K562 (cell line): ENCODE measurements around the gene FAM131C. TPM values are rescaled to one million over a fixed set of nuclear protein-coding genes. Genes with fewer than 3 reads are reported as not detected.
A peak's percentile ranks its signal among the peaks of the same experiment; 100 is the strongest.

Experiments
- ATAC-seq: fragments of 200-7000 bp; cut with Tn5 transposase; 3 replicates; pipeline ENCODE4 v1.9.1; 2020; ENCODE audit warnings: moderate library complexity
- BruUV-seq: library from RNA; stranded (reverse); fragments of 400-500 nt; replicated peaks from 2 replicates; lab custom pipeline; 2021; lab: Mats Ljungman, UMichigan
- CTCF ChIA-PET: fragments of 300-600 bp; formaldehyde crosslinking; extraction: SDS; loops from one replicate; lab custom pipeline; 2021; ENCODE audit warnings: low intra/inter-chr PET ratio; lab: Yijun Ruan, JAX
- POLR2A ChIA-PET: fragments of 300-600, 350-650 bp; sonication (Branson Sonifier 250); formaldehyde crosslinking; extraction: SDS; loops from one replicate; lab custom pipeline; 2021; ENCODE audit warnings: antibody characterized with exemption, inconsistent platforms; lab: Yijun Ruan, JAX
- DNase-seq, 4 experiments: peaks; one replicate each; pipeline versions ENCODE4 v3.0.0 to v3.0.0-alpha.2; 2011 to 2018; ENCODE audit warnings: low spot score in 3 of 4, mixed read lengths in 3 of 4; ENCODE audit errors: extremely low read depth in 1 of 4
- FAIRE-seq: peaks from 2 replicates; lab custom pipeline; 2011; peaks lifted over from hg19 to GRCh38; lab: Jason Lieb, UNC
- H2AFZ ChIP-seq: 2 replicates; pipeline ENCODE4 v1.6.0; 2011; ENCODE audit warnings: low read depth, low read length, control low read depth, inconsistent platforms
- H3K27ac ChIP-seq: fragments of 200-600 bp; 3 replicates; pipeline ENCODE4 v1.8.0; 2011; ENCODE audit warnings: low read depth, mild to moderate bottlenecking, control low read depth, inconsistent platforms, low read length, moderate library complexity, mixed read lengths; ENCODE audit errors: extremely low read depth
- H3K27me3 ChIP-seq, 2 experiments: fragments of 300-600 bp in 1 of 2; 2 replicates in 1 of 2; 3 replicates in 1 of 2; pipeline versions ENCODE4 v1.6.0 to v1.8.0; 2011; ENCODE audit warnings: inconsistent platforms in 2 of 2, low read length in 2 of 2, mild to moderate bottlenecking in 1 of 2, mixed read lengths in 1 of 2, moderate library complexity in 1 of 2; ENCODE audit not compliant: control insufficient read depth in 2 of 2, insufficient read depth in 2 of 2
- H3K36me3 ChIP-seq: fragments of 300-600 bp; 3 replicates; pipeline ENCODE4 v1.8.0; 2011; ENCODE audit warnings: mild to moderate bottlenecking, low read length, inconsistent platforms; ENCODE audit not compliant: control insufficient read depth, insufficient read depth
- H3K4me1 ChIP-seq, 2 experiments: fragments of 200-600 bp in 1 of 2; replicated peaks in 1 of 2; 2 replicates in 1 of 2; 3 replicates in 1 of 2; pipeline versions ENCODE4 v1.5.1 to v1.8.0; 2011; ENCODE audit warnings: inconsistent platforms in 2 of 2, low read length in 2 of 2, mild to moderate bottlenecking in 1 of 2, mixed read lengths in 1 of 2, moderate library complexity in 1 of 2; ENCODE audit not compliant: control insufficient read depth in 2 of 2, insufficient read depth in 2 of 2
- H3K4me2 ChIP-seq: 2 replicates; pipeline ENCODE4 v1.6.1; 2011; ENCODE audit warnings: low read length, control low read depth, inconsistent platforms, mixed read lengths; ENCODE audit not compliant: insufficient read depth
- H3K4me3 ChIP-seq: fragments of 200-600 bp; sonication (generic), shearing (Covaris generic); 2 replicates; pipeline ENCODE4 v1.5.1; 2016; ENCODE audit warnings: control low read depth, inconsistent platforms
- H3K79me2 ChIP-seq: fragments of 200-600 bp; 3 replicates; pipeline ENCODE4 v1.8.0; 2011; ENCODE audit warnings: low read length, inconsistent platforms; ENCODE audit not compliant: control insufficient read depth, insufficient read depth
- H3K9ac ChIP-seq, 2 experiments: 2 replicates each; pipeline versions ENCODE4 v1.6.0 to v1.6.1; 2011; ENCODE audit warnings: low read depth in 2 of 2, low read length in 2 of 2, control low read depth in 1 of 2, inconsistent platforms in 1 of 2, mild to moderate bottlenecking in 1 of 2, mixed read lengths in 1 of 2; ENCODE audit not compliant: insufficient read depth in 1 of 2
- H3K9me1 ChIP-seq: one replicate; pipeline ENCODE4 v1.6.0; 2011; ENCODE audit warnings: inconsistent platforms, mild to moderate bottlenecking, low read length, moderate library complexity; ENCODE audit not compliant: control insufficient read depth, insufficient read depth
- H3K9me3 ChIP-seq: replicated peaks from 2 replicates; pipeline ENCODE4 v1.5.1; 2011; ENCODE audit warnings: low read depth, low read length, inconsistent platforms; ENCODE audit not compliant: control insufficient read depth, insufficient read depth
- H4K20me1 ChIP-seq: replicated peaks from 2 replicates; pipeline ENCODE4 v1.6.1; 2011; ENCODE audit warnings: low read length, inconsistent platforms, mixed read lengths; ENCODE audit not compliant: control insufficient read depth, insufficient read depth
- CBFB ChIP-seq: sonication (generic); formaldehyde crosslinking; IDR thresholded peaks from 2 replicates; pipeline ENCODE4 v1.4.0; 2020; ENCODE audit warnings: mild to moderate bottlenecking, missing genetic modification reagents
- CBX5 ChIP-seq: IDR thresholded peaks from 2 replicates; pipeline ENCODE4 v1.6.1; 2014; ENCODE audit warnings: low read depth, borderline replicate concordance
- ELF2 ChIP-seq: fragments of 250-450 bp; sonication (Bioruptor Pico); IDR thresholded peaks from 2 replicates; pipeline ENCODE4 v1.5.0; 2021; ENCODE audit warnings: mild to moderate bottlenecking
- ESRRA ChIP-seq: fragments of 450-650 bp; IDR thresholded peaks from 2 replicates; pipeline ENCODE4 v1.6.1; 2014; ENCODE audit warnings: low read depth, mild to moderate bottlenecking, moderate library complexity, borderline replicate concordance
- FOXP4 ChIP-seq: sonication (generic); formaldehyde crosslinking; IDR thresholded peaks from 2 replicates; pipeline ENCODE4 v1.8.0; 2022; ENCODE audit warnings: mild to moderate bottlenecking, missing genetic modification reagents, borderline replicate concordance
- HNRNPH1 ChIP-seq: fragments of 200-400 bp; formaldehyde crosslinking; optimal IDR thresholded peaks from 2 replicates; pipeline ENCODE3; 2017; ENCODE audit warnings: low read depth, mild to moderate bottlenecking, low read length, moderate library complexity
- KDM1A ChIP-seq, 2 experiments: fragments of 450-650 bp; IDR thresholded peaks; 2 replicates each; pipeline ENCODE4 v1.6.1; 2016; ENCODE audit warnings: mild to moderate bottlenecking in 2 of 2
- MBD2 ChIP-seq: sonication (generic); IDR thresholded peaks from 2 replicates; pipeline ENCODE4 v1.6.1; 2016; ENCODE audit warnings: low read depth, borderline replicate concordance
- NR1H2 ChIP-seq: sonication (generic); formaldehyde crosslinking; IDR thresholded peaks from 2 replicates; pipeline ENCODE4 v1.4.0; 2020; ENCODE audit warnings: mild to moderate bottlenecking, missing genetic modification reagents
- PHF20 ChIP-seq: fragments of 450-650 bp; IDR thresholded peaks from 2 replicates; pipeline ENCODE4 v1.6.1; 2018; ENCODE audit not compliant: partially characterized antibody
- RBM22 ChIP-seq: fragments of 200-400 bp; formaldehyde crosslinking; IDR thresholded peaks from 2 replicates; pipeline ENCODE4 v1.6.1; 2018; ENCODE audit warnings: low read length, low read depth; ENCODE audit not compliant: poor library complexity, severe bottlenecking
- RFX1 ChIP-seq: fragments of 450-650 bp; IDR thresholded peaks from 2 replicates; pipeline ENCODE4 v1.6.1; 2016; ENCODE audit warnings: mild to moderate bottlenecking, moderate library complexity
- SNIP1 ChIP-seq: fragments of 450-650 bp; IDR thresholded peaks from 2 replicates; pipeline ENCODE4 v1.7.1; 2017; ENCODE audit warnings: low read depth, mild to moderate bottlenecking
- STAG1 ChIP-seq: sonication (generic); formaldehyde crosslinking; IDR thresholded peaks from 2 replicates; pipeline ENCODE4 v1.5.0; 2020; ENCODE audit warnings: missing genetic modification reagents, borderline replicate concordance
- ZBTB49 ChIP-seq: sonication (generic); formaldehyde crosslinking; IDR thresholded peaks from 2 replicates; pipeline ENCODE4 v1.8.0; 2022; ENCODE audit warnings: missing genetic modification reagents, mild to moderate bottlenecking, borderline replicate concordance
- ZKSCAN1 ChIP-seq: fragments of 150-350 bp; IDR thresholded peaks from 2 replicates; pipeline ENCODE4 v1.6.1; 2016; ENCODE audit warnings: low read depth, low read length
- ZNF121 ChIP-seq: sonication (generic); formaldehyde crosslinking; conservative IDR thresholded peaks from 2 replicates; pipeline ENCODE4 v1.8.0; 2022; ENCODE audit warnings: missing genetic modification reagents
- ZNF445 ChIP-seq: fragments of 250-450 bp; sonication (Bioruptor Pico); IDR thresholded peaks from 2 replicates; pipeline ENCODE4 v1.4.0; 2020; ENCODE audit warnings: low read depth, mild to moderate bottlenecking, moderate library complexity
- ZNF696 ChIP-seq: fragments of 250-450 bp; sonication (Bioruptor Pico); conservative IDR thresholded peaks from 2 replicates; pipeline ENCODE4 v1.4.0; 2020; ENCODE audit warnings: mild to moderate bottlenecking, moderate library complexity
- ZNF707 ChIP-seq: fragments of 250-450 bp; sonication (Bioruptor Pico); conservative IDR thresholded peaks from 2 replicates; pipeline ENCODE4 v1.8.0; 2022; ENCODE audit warnings: inconsistent platforms, mild to moderate bottlenecking, moderate library complexity
- WGBS: fragments of 100-300 bp; shearing (Covaris generic); methylation state at CpG from one replicate; pipeline ENCODE4 v1.1.6; 2016; ENCODE audit warnings: low coverage, mixed read lengths; ENCODE audit not compliant: insufficient coverage; ENCODE audit errors: missing lambda C conversion rate; 5-methylcytosine and 5-hydroxymethylcytosine counted together
- in situ Hi-C: fragments of 300-500 bp; cut with MboI; formaldehyde crosslinking; loops from 4 replicates; pipeline ENCODE4 v1.15.0; 2018; ENCODE audit warnings: inconsistent platforms, mixed read lengths
- intact Hi-C: fragments of 100-400 bp; cut with micrococcal nuclease; formaldehyde crosslinking; loops from 2 replicates; pipeline ENCODE4 v1.14.2; 2022
- polyA plus RNA-seq, 8 experiments: library from polyadenylated mRNA; depleted of rRNA in 4 of 8; stranded (reverse) in 5 of 8; unstranded in 3 of 8; fragments of >200 nt; fragmentation: Nextera tagmentation in 2 of 8; fragmentation: Illumina TruSeq in 1 of 8; extraction: Ambion mirVana in 2 of 8; extraction: Trizol in 1 of 8; gene quantifications; 2 replicates each; pipeline versions ENCODE4 v1.2.1 to v1.2.3, GENCODE V29; 2011 to 2014; ENCODE audit warnings: inconsistent platforms in 1 of 8, missing spikeins in 1 of 8
- total RNA-seq, 7 experiments: library from RNA; depleted of rRNA in 6 of 7; stranded (reverse); fragments of >200 nt in 6 of 7; fragmentation: Illumina TruSeq in 2 of 7; extraction: Trizol in 2 of 7; gene quantifications; 2 replicates each; pipeline versions ENCODE4 v1.2.1 to v1.2.3, GENCODE V29; 2011 to 2021; ENCODE audit warnings: low replicate concordance in 1 of 7

The FAM131C gene
- total and polyA plus RNA-seq, 9 of the 15 experiments (the other 6 are each of a cell fraction or from before 2014, with no cell fraction given) = 0.10 to 0.29 (median 0.16) TPM; not detected in 6

- peaks cover 10 to 31% of the 10 kb centered on the region in 2 experiments; a peak in 4 of 5 replicates for H3K4me1 ChIP-seq
- no peak overlapping the region for H3K27ac ChIP-seq
- no peaks in the 10 kb centered on the region for H3K9me1 ChIP-seq
- H2AFZ ChIP-seq = no peak overlapping the region
- POLR2A ChIA-PET = interaction anchor here (0.5 to 0.6 kb wide), 2 partner anchors 10 to 23 kb away, joined by 3 read pairs; no protein-coding TSS in a partner anchor
- intact Hi-C loops = loop anchor here (5.0 kb wide), 1 partner anchor 63 kb away; no protein-coding TSS in a partner anchor
- H3K27me3 ChIP-seq = peaks cover 6 to 46% of the 10 kb centered on the region in 2 experiments
- ATAC-seq (no peak), FAIRE-seq (no peak), DNase-seq (no peak)
- H4K20me1 ChIP-seq = no peaks in the 10 kb centered on the region
- no peaks in the 10 kb centered on the region for H3K36me3 ChIP-seq
- no peaks in the 10 kb centered on the region for H3K79me2 ChIP-seq
- H3K9ac ChIP-seq = peak overlapping the region in 1 of 2 experiments; percentile 51; a peak in 1 of 4 replicates
- CTCF ChIA-PET = no interaction called here
- H3K4me3 ChIP-seq = no peak overlapping the region
- H3K4me2 ChIP-seq = no peak overlapping the region
- WGBS = 36% methylated on average over 9 of the region's 9 CpGs
- in situ Hi-C loops = no loop called here
- no TSS peak for BruUV-seq
- no peaks in the 10 kb centered on the region for H3K9me3 ChIP-seq
- no peak for TF ChIP-seq HNRNPH1
- no peak for TF ChIP-seq STAG1 (CRISPR knock-in tag)
- peak; percentile 97 for TF ChIP-seq ESRRA
- no peak for TF ChIP-seq ZBTB49
- no peak for TF ChIP-seq ZNF696 (CRISPR knock-in tag)
- TF ChIP-seq PHF20 = no peak
- TF ChIP-seq RFX1 = no peak
- 0 out of 2 replicates have a peak, but pooled peaks have one; percentile 24 for TF ChIP-seq ZKSCAN1
- TF ChIP-seq ZNF121 = 0 out of 2 replicates have a peak, but pooled peaks have one; percentile 18
- no peak for TF ChIP-seq SNIP1
- TF ChIP-seq ELF2 = no peak
- TF ChIP-seq ZNF445 (CRISPR knock-in tag) = no peak
- peak; percentile 72 to 83 for TF ChIP-seq KDM1A (IDR thresholded peaks at IDR 0.05)
- no peak for TF ChIP-seq MBD2
- no peak for TF ChIP-seq FOXP4 (CRISPR knock-in tag)
- TF ChIP-seq ZNF707 (CRISPR knock-in tag) = no peak
- no peak for TF ChIP-seq CBX5
- no peak for TF ChIP-seq NR1H2 (CRISPR knock-in tag)
- no peak for TF ChIP-seq RBM22
- TF ChIP-seq CBFB (CRISPR knock-in tag) = no peak
Observed at GRCh38 chr1:16070640-16071355, 2.7 kb downstream of the FAM131C start.
